SU-DHL-6 (cell line): ENCODE measurements around the gene ZNHIT1.

Experiments used
- H2AFZ ChIP-seq: fragments of 200-600 bp; sonication (generic); 2 replicates; pipeline ENCODE4 v1.6.1; 2014; ENCODE audit warnings: low read depth, mild to moderate bottlenecking, moderate library complexity, mixed read lengths, antibody characterized with exemption, low read length; ENCODE audit not compliant: severe bottlenecking
- H3F3A ChIP-seq: fragments of 200-600 bp; shearing (Covaris generic); 2 replicates; pipeline ENCODE4 v1.6.0; 2016; ENCODE audit warnings: antibody characterized with exemption, mild to moderate bottlenecking; ENCODE audit not compliant: insufficient read depth
- H3K27ac ChIP-seq: fragments of 200-600 bp; sonication (generic); 2 replicates; pipeline ENCODE4 v1.5.1; 2016; ENCODE audit warnings: low read depth, mild to moderate bottlenecking, low read length, moderate library complexity, mixed read lengths
- H3K27me3 ChIP-seq: fragments of 200-600 bp; sonication (generic), shearing (Covaris generic); 2 replicates; pipeline ENCODE4 v1.6.0; 2014; ENCODE audit warnings: mild to moderate bottlenecking, low read length
- H3K36me3 ChIP-seq: fragments of 200-600 bp; sonication (generic); 2 replicates; pipeline ENCODE4 v1.6.1; 2014; ENCODE audit warnings: mild to moderate bottlenecking, low read length, mixed read lengths
- H3K4me2 ChIP-seq: fragments of 300-600, 200-600 bp; shearing (Covaris generic), sonication (generic); 2 replicates; pipeline ENCODE4 v1.6.0; 2014; ENCODE audit warnings: low read length, low read depth, mild to moderate bottlenecking; ENCODE audit not compliant: poor library complexity, severe bottlenecking
- H3K4me3 ChIP-seq: fragments of 200-600 bp; sonication (generic); 2 replicates; pipeline ENCODE4 v1.5.1; 2014; ENCODE audit warnings: antibody characterized with exemption, low read length, mild to moderate bottlenecking, mixed read lengths; ENCODE audit not compliant: insufficient read depth, poor library complexity, severe bottlenecking
- H3K79me2 ChIP-seq: fragments of 200-600 bp; sonication (generic); 2 replicates; pipeline ENCODE4 v1.6.1; 2014; ENCODE audit warnings: mild to moderate bottlenecking, low read length, moderate library complexity; ENCODE audit not compliant: insufficient read depth
- H3K9ac ChIP-seq: fragments of 200-600 bp; sonication (generic); 2 replicates; pipeline ENCODE4 v1.7.0; 2014; ENCODE audit warnings: mild to moderate bottlenecking, low read length
- H3K9me2 ChIP-seq: fragments of 200-600 bp; sonication (generic); replicated peaks from 2 replicates; pipeline ENCODE4 v1.6.1; 2014; ENCODE audit warnings: low read length; ENCODE audit not compliant: insufficient read depth
- H3K9me3 ChIP-seq: fragments of 200-600 bp; sonication (generic); 2 replicates; pipeline ENCODE4 v1.6.1; 2014; ENCODE audit warnings: low read length, mixed read lengths; ENCODE audit not compliant: insufficient read depth
- H4K20me1 ChIP-seq: fragments of 200-600 bp; sonication (generic); 2 replicates; pipeline ENCODE4 v1.6.1; 2014; ENCODE audit warnings: low read depth, mild to moderate bottlenecking, antibody characterized with exemption, low read length, moderate library complexity, mixed read lengths
- CTCF ChIP-seq: fragments of 200-600 bp; sonication (generic); IDR thresholded peaks from one replicate; pipeline ENCODE4 v1.5.1; 2017; ENCODE audit warnings: antibody characterized with exemption, mild to moderate bottlenecking, low read length, moderate library complexity; ENCODE audit not compliant: insufficient read depth, poor library complexity, severe bottlenecking
- EZH2phosphoT487 ChIP-seq: fragments of 200-600 bp; sonication (generic), shearing (Covaris generic); conservative IDR thresholded peaks from 2 replicates; pipeline ENCODE4 v1.6.1; 2018; ENCODE audit warnings: mild to moderate bottlenecking, antibody characterized with exemption, low read length, moderate library complexity, mixed read lengths

Gene ZNHIT1

GRCh38 chr7:101220295-101220694, 2.3 kb downstream of the ZNHIT1 start:
- no peaks in the 10 kb centered on the region for H4K20me1 ChIP-seq
- H3K27me3 ChIP-seq = no peaks in the 10 kb centered on the region
- no peaks in the 10 kb centered on the region for H3K36me3 ChIP-seq
- H2AFZ ChIP-seq = no peak overlapping the region
- TF ChIP-seq EZH2phosphoT487 = no peak
- no peak for TF ChIP-seq CTCF
- H3K4me2 ChIP-seq = no peak overlapping the region
- H3K4me3 ChIP-seq = no peak overlapping the region
- no peak overlapping the region for H3K9ac ChIP-seq
- H3K79me2 ChIP-seq = peaks cover 9% of the 10 kb centered on the region
- H3K27ac ChIP-seq = no peak overlapping the region
- H3K9me3 ChIP-seq = no peaks in the 10 kb centered on the region
- no peaks in the 10 kb centered on the region for H3K9me2 ChIP-seq
- H3F3A ChIP-seq = no peaks in the 10 kb centered on the region

DNA sequence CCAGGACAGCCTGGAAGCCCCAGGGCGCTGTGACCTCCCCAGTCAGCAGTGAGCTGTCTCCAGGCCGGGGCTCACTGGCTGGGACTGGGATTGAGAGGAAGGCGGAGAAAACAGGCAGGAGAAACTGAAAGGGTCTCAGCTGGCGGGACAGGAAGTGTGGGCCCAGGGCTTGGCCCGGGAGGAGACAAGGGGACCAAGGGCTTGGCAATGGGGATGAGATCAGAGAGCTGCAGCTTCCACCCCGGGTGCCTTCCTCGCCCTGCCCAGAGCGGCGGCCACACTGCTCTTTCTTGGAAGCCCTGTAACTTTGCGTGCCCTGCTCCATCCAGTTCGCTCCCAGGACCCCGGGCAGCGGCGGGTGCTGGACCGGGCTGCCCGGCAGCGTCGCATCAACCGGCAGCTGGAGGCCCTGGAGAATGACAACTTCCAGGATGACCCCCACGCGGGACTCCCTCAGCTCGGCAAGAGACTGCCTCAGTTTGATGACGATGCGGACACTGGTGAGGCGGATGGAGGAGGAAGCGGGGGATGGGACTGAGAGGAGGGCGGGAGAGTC, 4.4 kb downstream of the ZNHIT1 start:
- H3K27ac ChIP-seq = no peak overlapping the region
- no peaks in the 10 kb centered on the region for H3F3A ChIP-seq
- no peak overlapping the region for H2AFZ ChIP-seq
- no peak for TF ChIP-seq EZH2phosphoT487
- TF ChIP-seq CTCF = no peak
- H3K9me3 ChIP-seq = no peaks in the 10 kb centered on the region
- H3K27me3 ChIP-seq = no peaks in the 10 kb centered on the region
- no peak overlapping the region for H3K4me3 ChIP-seq
- peaks cover 9% of the 10 kb centered on the region for H3K79me2 ChIP-seq
- no peak overlapping the region for H3K9ac ChIP-seq
- no peaks in the 10 kb centered on the region for H3K9me2 ChIP-seq
- H3K36me3 ChIP-seq = no peaks in the 10 kb centered on the region
- H3K4me2 ChIP-seq = no peak overlapping the region
- H4K20me1 ChIP-seq = no peaks in the 10 kb centered on the region

DNA sequence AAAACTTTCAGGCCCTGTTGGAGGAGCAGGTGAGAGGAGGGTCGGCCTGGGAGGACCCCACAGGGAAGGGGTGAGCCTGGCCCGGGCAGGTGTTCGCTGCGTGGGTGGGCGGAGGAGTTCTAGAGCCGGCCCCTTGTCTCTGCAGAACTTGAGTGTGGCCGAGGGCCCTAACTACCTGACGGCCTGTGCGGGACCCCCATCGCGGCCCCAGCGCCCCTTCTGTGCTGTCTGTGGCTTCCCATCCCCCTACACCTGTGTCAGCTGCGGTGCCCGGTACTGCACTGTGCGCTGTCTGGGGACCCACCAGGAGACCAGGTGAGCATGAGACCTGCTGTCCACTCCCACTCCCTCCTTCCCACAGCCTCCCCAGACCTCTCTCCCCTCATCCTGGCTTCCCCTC, 5.6 kb downstream of the ZNHIT1 start:
- Histone ChIP-seq H3K79me2 (peaks cover 7% of the 10 kb centered on the region), H3K9me2 (no peaks in the 10 kb centered on the region), H3K9ac (no peak overlapping the region), H3K27ac (no peak overlapping the region), H4K20me1 (no peaks in the 10 kb centered on the region), H3K27me3 (no peaks in the 10 kb centered on the region), H3K4me2 (no peak overlapping the region), H3F3A (no peaks in the 10 kb centered on the region), H3K36me3 (no peaks in the 10 kb centered on the region), H3K4me3 (no peak overlapping the region), H3K9me3 (no peaks in the 10 kb centered on the region), H2AFZ (no peak overlapping the region)
- TF ChIP-seq CTCF = no peak
- no peak for TF ChIP-seq EZH2phosphoT487
